Middle frontal gyrus (tissue), 1 donor: ENCODE results near the gene SERPINB12.

ENCODE experiments used
- DNase-seq: peaks from one replicate; pipeline ENCODE4 v3.0.0-alpha.2; 2015; ENCODE audit warnings: low spot score; ENCODE audit errors: extremely low spot score

SERPINB12 gene

GRCh38 chr18:63550068-63550467, 7.9 kb downstream of the SERPINB12 start:
- DNase-seq = no peak

- DNase-seq = no peak
Observed at GRCh38 chr18:63551769-63552168, 9.6 kb downstream of the SERPINB12 start.

GRCh38 chr18:63552581-63552980, 10.4 kb downstream of the SERPINB12 start:
- no peak for DNase-seq

GRCh38 chr18:63553081-63553480, 10.9 kb downstream of the SERPINB12 start:
- no peak for DNase-seq

- no peak for DNase-seq
Observed at GRCh38 chr18:63559567-63560491, 17.7 kb downstream of the SERPINB12 start.

GRCh38 chr18:63562284-63562683, 20.1 kb downstream of the SERPINB12 start:
- no peak for DNase-seq

GRCh38 chr18:63564021-63564420, 21.9 kb downstream of the SERPINB12 start:
- DNase-seq = no peak

GRCh38 chr18:63564561-63564960, 22.4 kb downstream of the SERPINB12 start:
- DNase-seq = no peak

- no peak for DNase-seq
Observed at GRCh38 chr18:63567276-63567675, 25.1 kb downstream of the SERPINB12 start.

GRCh38 chr18:63567825-63568224, 25.7 kb downstream of the SERPINB12 start:
- DNase-seq = no peak

- no peak for DNase-seq
Observed at GRCh38 chr18:63570721-63571120, 28.6 kb downstream of the SERPINB12 start.

- no peak for DNase-seq
Observed at GRCh38 chr18:63575681-63576080, 33.5 kb downstream of the SERPINB12 start.

- DNase-seq = no peak
Observed at GRCh38 chr18:63578357-63578958, 36.3 kb downstream of the SERPINB12 start.

GRCh38 chr18:63579616-63580015, 37.4 kb downstream of the SERPINB12 start:
- DNase-seq = no peak

- no peak for DNase-seq
Observed at GRCh38 chr18:63585988-63586387, 43.8 kb downstream of the SERPINB12 start.

GRCh38 chr18:63586431-63586830, 44.3 kb downstream of the SERPINB12 start:
- no peak for DNase-seq

- DNase-seq = no peak
Observed at GRCh38 chr18:63586966-63587365, 44.8 kb downstream of the SERPINB12 start, which contains the start of gene SERPINB13. Gene SERPINB13, plus strand, starts transcription at chr18:63587343. Its CDS starts 1,325 bp downstream, at chr18:63588668.

- DNase-seq = no peak
Observed at GRCh38 chr18:63588909-63589308, 46.7 kb downstream of the SERPINB12 start.

- no peak for DNase-seq
Observed at GRCh38 chr18:63590373-63590772, 48.2 kb downstream of the SERPINB12 start.

- no peak for DNase-seq
Observed at GRCh38 chr18:63590966-63591695, 49.0 kb downstream of the SERPINB12 start.

- DNase-seq = no peak
Observed at GRCh38 chr18:63591725-63592124, 49.6 kb downstream of the SERPINB12 start.

- DNase-seq = no peak
Observed at GRCh38 chr18:63592471-63592870, 50.3 kb downstream of the SERPINB12 start.
